GM23248 (cell line): Measurements from ENCODE around the gene KCNH4. TPM values are rescaled to one million over a fixed set of nuclear protein-coding genes. Genes with fewer than 3 reads are reported as not detected.
A peak's percentile ranks its signal among the peaks of the same experiment; 100 is the strongest.
"Not testable (repeated sequence)": the region's sequence is repeated elsewhere in the genome, so short reads cannot be mapped to it uniquely, and the experiment has no call there.

Source experiments
- DNase-seq: peaks from one replicate; pipeline ENCODE4 v3.0.0-alpha.2; 2015
- H2AFZ ChIP-seq: fragments of 200-600 bp; sonication (generic); 2 replicates; pipeline ENCODE4 v1.6.1; 2016; ENCODE audit warnings: antibody characterized with exemption
- H3F3A ChIP-seq: fragments of 200-600 bp; sonication (generic); 2 replicates; pipeline ENCODE4 v1.6.1; 2016; ENCODE audit warnings: mild to moderate bottlenecking, antibody characterized with exemption, mixed run types; ENCODE audit not compliant: insufficient read depth
- H3K27ac ChIP-seq: fragments of 200-600 bp; sonication (generic); 2 replicates; pipeline ENCODE4 v1.5.1; 2016; ENCODE audit warnings: mild to moderate bottlenecking
- H3K27me3 ChIP-seq: fragments of 200-600 bp; sonication (generic); replicated peaks from 2 replicates; pipeline ENCODE4 v1.6.1; 2016; ENCODE audit warnings: mild to moderate bottlenecking; ENCODE audit not compliant: insufficient read depth
- H3K36me3 ChIP-seq: fragments of 200-600 bp; sonication (generic); 2 replicates; pipeline ENCODE4 v1.6.1; 2016; ENCODE audit warnings: low read depth, mild to moderate bottlenecking
- H3K4me1 ChIP-seq: fragments of 200-600 bp; sonication (generic); 2 replicates; pipeline ENCODE4 v1.6.1; 2016; ENCODE audit warnings: mild to moderate bottlenecking; ENCODE audit not compliant: insufficient read depth
- H3K4me2 ChIP-seq: fragments of 200-600 bp; sonication (generic); one replicate; pipeline ENCODE4 v1.6.1; 2016; ENCODE audit warnings: mild to moderate bottlenecking; ENCODE audit not compliant: unreplicated experiment
- H3K4me3 ChIP-seq: fragments of 200-600 bp; sonication (generic); 2 replicates; pipeline ENCODE4 v1.5.1; 2016; ENCODE audit warnings: mild to moderate bottlenecking
- H3K79me2 ChIP-seq: fragments of 200-600 bp; sonication (generic); 2 replicates; pipeline ENCODE4 v1.6.1; 2016; ENCODE audit warnings: mild to moderate bottlenecking; ENCODE audit not compliant: insufficient read depth
- H3K9ac ChIP-seq: fragments of 200-600 bp; sonication (generic); 2 replicates; pipeline ENCODE4 v1.6.1; 2016; ENCODE audit warnings: mild to moderate bottlenecking
- H3K9me2 ChIP-seq: fragments of 200-600 bp; sonication (generic); 2 replicates; pipeline ENCODE4 v1.6.1; 2016; ENCODE audit warnings: mixed run types, mild to moderate bottlenecking, moderate library complexity; ENCODE audit not compliant: insufficient read depth
- H3K9me3 ChIP-seq: fragments of 200-600 bp; sonication (generic); one replicate; pipeline ENCODE4 v1.6.1; 2017; ENCODE audit warnings: low read depth
- H4K20me1 ChIP-seq: fragments of 200-600 bp; sonication (generic); 2 replicates; pipeline ENCODE4 v1.6.0; 2016; ENCODE audit not compliant: insufficient read depth
- EZH2 ChIP-seq: fragments of 200-600 bp; sonication (generic); IDR thresholded peaks from 2 replicates; pipeline ENCODE4 v1.6.1; 2018; ENCODE audit warnings: antibody characterized with exemption, mild to moderate bottlenecking; ENCODE audit not compliant: insufficient read depth, poor library complexity, severe bottlenecking
- EZH2phosphoT487 ChIP-seq: fragments of 200-600 bp; sonication (generic); IDR thresholded peaks from 2 replicates; pipeline ENCODE4 v1.6.1; 2018; ENCODE audit warnings: antibody characterized with exemption, moderate library complexity, mild to moderate bottlenecking, low read depth; ENCODE audit not compliant: insufficient read depth
- WGBS, 2 experiments: methylation state at CpG; one replicate each; pipeline ENCODE4 v1.1.6; 2015 to 2017; ENCODE audit warnings: low lambda C conversion rate in 2 of 2, low coverage in 1 of 2; ENCODE audit errors: missing lambda C conversion rate in 2 of 2; 5-methylcytosine and 5-hydroxymethylcytosine counted together
- in situ Hi-C: fragments of 300-500 bp; cut with MboI; formaldehyde crosslinking; loops from 2 replicates; pipeline ENCODE4 v1.15.0; 2020
- polyA plus RNA-seq: library from polyadenylated mRNA; unstranded; fragments of >200 nt; fragmentation: Nextera tagmentation; extraction: Ambion mirVana; gene quantifications from 2 replicates; pipeline ENCODE4 v1.2.1, GENCODE V29; 2016
- total RNA-seq: library from RNA; depleted of rRNA; stranded (reverse); fragments of >200 nt; shearing (Covaris generic); gene quantifications from 2 replicates; pipeline ENCODE4 v1.2.3, GENCODE V29; 2014

KCNH4 gene
- total and polyA plus RNA-seq, 2 experiments from 2014 or later: not detected

- no peaks in the 10 kb centered on the region for H3K9me2 ChIP-seq
- H3K4me2 ChIP-seq: no peak overlapping the region
- 42 to 43% methylated on average over 7 of the region's 7 CpGs for WGBS, 2 experiments
- in situ Hi-C loops: no loop called here
- H3K4me1 ChIP-seq: no peaks in the 10 kb centered on the region
- H3K79me2 ChIP-seq: no peaks in the 10 kb centered on the region
- H3K9me3 ChIP-seq: no peaks in the 10 kb centered on the region
- peaks cover 16% of the 10 kb centered on the region for H3K36me3 ChIP-seq
- no peak overlapping the region for H3K9ac ChIP-seq
- H4K20me1 ChIP-seq: no peaks in the 10 kb centered on the region
- H2AFZ ChIP-seq: no peak overlapping the region
- no peaks in the 10 kb centered on the region for H3K27me3 ChIP-seq
- H3K4me3 ChIP-seq: no peak overlapping the region
- TF ChIP-seq EZH2phosphoT487: no peak
- no peak for TF ChIP-seq EZH2
- H3K27ac ChIP-seq: no peak overlapping the region
- peak; percentile 41 for DNase-seq
- peaks cover 15% of the 10 kb centered on the region; the same call in 1 of the 2 replicates for H3F3A ChIP-seq
Observed at GRCh38 chr17:42212382-42212781, 31.4 kb upstream of the KCNH4 start.

GRCh38 chr17:42211921-42212341 lies 31.0 kb upstream of the KCNH4 start:
- H4K20me1 ChIP-seq, H3K9me2 ChIP-seq, H3K9me3 ChIP-seq, H3K79me2 ChIP-seq, H3K27ac ChIP-seq, in situ Hi-C loops, H3K4me1 ChIP-seq, H3K27me3 ChIP-seq, H2AFZ ChIP-seq, H3K9ac ChIP-seq, H3K4me2 ChIP-seq, H3K4me3 ChIP-seq: not testable (repeated sequence)
- peak; percentile 43 for DNase-seq
- peaks cover 15% of the 10 kb centered on the region; the same call in 1 of the 2 replicates for H3F3A ChIP-seq
- peaks cover 20% of the 10 kb centered on the region for H3K36me3 ChIP-seq
- WGBS, 2 experiments: 20 to 24% methylated on average over 9 of the region's 9 CpGs

- no peak overlapping the region for H3K4me2 ChIP-seq
- H3K9me2 ChIP-seq: no peaks in the 10 kb centered on the region
- H3K4me1 ChIP-seq: no peaks in the 10 kb centered on the region
- peaks cover 15% of the 10 kb centered on the region; the same call in 1 of the 2 replicates for H3F3A ChIP-seq
- WGBS, 2 experiments: 56 to 60% methylated on average over 6 of the region's 6 CpGs
- H3K27me3 ChIP-seq: no peaks in the 10 kb centered on the region
- no peak overlapping the region for H3K9ac ChIP-seq
- peak; percentile 46 for DNase-seq
- TF ChIP-seq EZH2 (no peak), EZH2phosphoT487 (no peak)
- H3K4me3 ChIP-seq: no peak overlapping the region
- no peaks in the 10 kb centered on the region for H3K9me3 ChIP-seq
- no peak overlapping the region for H3K27ac ChIP-seq
- no peaks in the 10 kb centered on the region for H3K79me2 ChIP-seq
- no peaks in the 10 kb centered on the region for H4K20me1 ChIP-seq
- in situ Hi-C loops: no loop called here
- no peak overlapping the region for H2AFZ ChIP-seq
- peaks cover 20% of the 10 kb centered on the region for H3K36me3 ChIP-seq
Observed at GRCh38 chr17:42210046-42210445, 29.1 kb upstream of the KCNH4 start.

GRCh38 chr17:42206153-42206612 lies 25.2 kb upstream of the KCNH4 start:
- H3K36me3 ChIP-seq: peaks cover 25% of the 10 kb centered on the region
- H3K4me1 ChIP-seq, H3K9me3 ChIP-seq, H3K27ac ChIP-seq, H3K9ac ChIP-seq, H4K20me1 ChIP-seq, in situ Hi-C loops, H3K27me3 ChIP-seq, H3K9me2 ChIP-seq, H3K4me2 ChIP-seq, H3F3A ChIP-seq, H2AFZ ChIP-seq, DNase-seq, H3K79me2 ChIP-seq, H3K4me3 ChIP-seq: not testable (repeated sequence)
- 96 to 99% methylated on average over 8 of the region's 8 CpGs for WGBS, 2 experiments

GRCh38 chr17:42203354-42203753 lies 22.4 kb upstream of the KCNH4 start:
- Histone ChIP-seq H3K9ac (no peak overlapping the region), H4K20me1 (no peaks in the 10 kb centered on the region), H3K79me2 (no peaks in the 10 kb centered on the region), H3K9me3 (no peaks in the 10 kb centered on the region), H3K4me1 (no peaks in the 10 kb centered on the region), H3K36me3 (peaks cover 14% of the 10 kb centered on the region), H3F3A (no peaks in the 10 kb centered on the region), H3K9me2 (no peaks in the 10 kb centered on the region), H3K4me3 (no peak overlapping the region), H3K27ac (no peak overlapping the region), H3K27me3 (no peaks in the 10 kb centered on the region), H3K4me2 (no peak overlapping the region), H2AFZ (no peak overlapping the region)
- TF ChIP-seq EZH2phosphoT487 (no peak), EZH2 (no peak)
- WGBS, 2 experiments: 96% methylated on average over 2 of the region's 2 CpGs
- DNase-seq: no peak
- in situ Hi-C loops: no loop called here
